ENCODE results near the gene PLA2G4A.
"Not testable (repeated sequence)": the region's sequence is repeated elsewhere in the genome, so short reads cannot be mapped to it uniquely, and the experiment has no call there.

PLA2G4A gene

DNA sequence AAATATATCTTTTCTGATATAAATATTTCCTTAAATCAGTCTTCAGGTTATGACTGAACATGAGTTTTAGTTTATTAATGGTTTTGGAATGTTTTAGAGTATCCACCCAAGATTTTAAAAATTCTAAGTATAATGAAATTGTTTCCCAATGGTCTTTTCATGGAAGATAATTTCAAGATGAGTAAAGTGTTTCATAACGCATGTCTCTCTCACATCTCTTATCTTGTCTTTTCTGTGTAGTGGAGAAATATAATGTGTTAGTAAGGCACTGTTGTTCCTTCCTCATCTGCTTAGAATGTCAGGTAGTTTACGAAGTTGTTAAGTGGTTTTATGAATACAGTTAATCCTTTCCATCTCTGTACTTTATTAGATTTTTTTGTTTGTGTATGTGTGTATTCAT is 49.6 kb downstream of the PLA2G4A start:
- no peak for DNase-seq

DNA sequence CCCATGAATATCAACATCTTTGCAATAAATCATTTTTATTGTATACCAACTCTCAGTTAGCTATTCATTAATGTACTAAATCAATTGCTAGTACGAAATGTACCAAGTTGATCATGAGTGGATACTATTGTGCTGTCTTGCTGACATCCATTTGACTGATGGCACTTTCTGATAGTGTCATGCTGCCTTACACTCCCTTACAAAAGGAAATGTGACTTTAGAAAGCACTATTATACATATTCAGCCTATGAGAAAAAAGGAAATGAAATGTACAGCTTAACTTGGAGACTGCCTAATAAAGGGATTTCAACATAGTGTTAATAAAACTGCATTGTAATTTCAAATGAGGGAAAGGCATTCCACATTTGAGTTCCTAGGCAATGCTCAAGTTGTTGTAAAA is 52.2 kb downstream of the PLA2G4A start:
- no peak for DNase-seq

DNA sequence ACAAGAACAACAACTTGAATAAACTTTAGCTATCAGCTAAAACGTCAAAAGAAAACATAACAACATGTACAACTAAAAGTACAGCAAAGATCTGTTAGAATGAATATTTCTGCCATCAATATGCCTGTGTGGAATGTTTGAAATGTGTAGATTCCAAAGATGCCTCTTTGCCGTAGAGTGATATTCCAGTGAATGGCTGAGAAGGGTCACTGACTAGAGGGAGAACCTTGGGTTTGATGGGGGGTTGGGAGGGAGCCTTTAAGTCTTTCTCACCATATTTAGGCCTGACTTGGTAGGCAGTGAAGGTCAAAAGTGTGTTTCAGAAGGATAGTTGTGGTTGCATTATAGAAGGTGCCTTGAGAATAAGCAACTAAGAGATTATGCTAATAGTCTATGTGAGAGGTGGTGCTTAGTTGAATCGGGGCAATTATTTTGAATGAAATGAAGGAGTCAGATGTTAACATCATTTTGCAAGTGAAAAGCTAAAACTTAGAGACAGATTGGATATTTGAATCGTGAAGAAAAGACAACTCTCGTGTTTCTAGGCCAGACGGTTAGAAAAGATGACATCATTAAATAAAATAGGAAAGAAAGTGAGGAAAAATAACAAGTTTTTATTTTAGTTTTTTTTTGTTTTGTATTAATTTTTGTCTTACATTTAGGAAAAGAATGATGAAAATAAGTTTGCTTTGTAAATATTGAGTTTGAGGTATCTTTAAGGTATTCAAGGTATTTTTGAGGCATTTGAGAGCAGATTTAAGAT is 53.8 kb downstream of the PLA2G4A start:
- no peak for DNase-seq

DNA sequence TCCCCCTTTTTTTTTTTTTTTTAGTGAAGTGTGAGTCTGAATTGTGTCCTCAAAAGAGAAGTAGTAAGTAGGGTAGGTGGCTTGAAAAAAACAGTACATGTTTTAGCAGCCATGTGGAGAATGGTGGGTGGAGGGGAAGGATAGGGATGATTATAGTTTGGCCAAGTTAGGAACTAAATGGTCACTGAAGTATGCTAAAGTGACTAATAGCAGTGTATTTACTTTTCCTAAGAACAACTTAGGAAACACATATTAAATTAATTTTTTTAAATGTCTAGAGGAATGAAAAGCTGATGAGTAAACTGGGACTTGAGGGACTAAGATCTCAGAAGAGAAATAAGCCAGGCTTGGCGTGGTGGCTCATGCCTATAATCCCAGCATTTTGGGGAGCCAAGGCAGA is 55.5 kb downstream of the PLA2G4A start:
- DNase-seq: no peak

DNA sequence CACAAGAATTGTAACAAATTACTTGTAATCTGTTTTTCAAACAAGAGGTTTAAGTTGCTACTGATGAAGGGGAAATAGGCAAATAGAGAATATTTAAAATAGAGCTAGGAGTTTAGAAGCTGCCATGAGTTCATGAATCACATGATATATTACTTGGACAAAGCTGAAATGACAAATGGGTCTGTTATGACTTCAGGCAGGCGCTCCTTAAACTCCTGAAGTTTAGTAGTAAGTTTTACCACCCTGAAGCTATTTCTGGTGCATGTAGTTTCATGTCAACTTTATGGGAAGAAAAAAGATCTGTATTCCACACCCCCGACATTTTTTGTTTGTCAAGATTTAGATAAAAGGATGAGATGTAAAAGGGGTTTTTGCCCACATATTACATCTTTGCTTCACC is 58.5 kb downstream of the PLA2G4A start:
- no peak for DNase-seq

DNA sequence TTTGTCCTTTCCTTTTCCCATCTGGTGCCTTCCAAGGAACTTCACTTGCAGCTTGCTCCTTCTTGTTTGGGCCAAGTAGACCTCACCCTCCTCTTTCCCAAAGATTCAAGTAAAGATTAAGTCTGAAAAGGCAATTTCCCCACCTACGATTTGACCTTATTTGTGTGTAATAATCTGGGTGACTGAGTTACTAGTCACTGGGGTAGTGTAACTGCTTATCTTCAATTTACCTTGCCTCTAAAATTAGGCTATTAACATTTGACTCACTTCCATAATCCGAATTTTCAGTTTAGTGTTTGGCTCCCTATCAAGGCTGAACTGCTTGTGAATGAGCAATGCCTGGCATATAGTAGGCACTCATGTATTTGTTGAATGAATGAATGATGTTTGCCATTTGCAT is 59.6 kb downstream of the PLA2G4A start:
- no peak for DNase-seq

DNA sequence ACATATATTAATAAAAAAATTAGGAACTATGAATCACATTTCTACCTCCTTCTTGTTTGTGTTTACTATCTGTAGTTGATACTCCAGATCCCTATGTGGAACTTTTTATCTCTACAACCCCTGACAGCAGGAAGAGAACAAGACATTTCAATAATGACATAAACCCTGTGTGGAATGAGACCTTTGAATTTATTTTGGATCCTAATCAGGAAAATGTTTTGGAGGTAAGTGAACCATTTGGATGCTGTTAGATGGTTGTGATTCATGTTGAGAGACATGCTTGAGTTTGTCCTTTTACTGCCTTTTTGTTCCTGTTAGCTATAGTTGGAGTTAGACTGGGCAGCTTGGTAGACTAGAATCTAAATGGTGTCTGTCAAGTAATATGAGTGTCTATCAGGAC is 64.2 kb downstream of the PLA2G4A start:
- DNase-seq: no peak

DNA sequence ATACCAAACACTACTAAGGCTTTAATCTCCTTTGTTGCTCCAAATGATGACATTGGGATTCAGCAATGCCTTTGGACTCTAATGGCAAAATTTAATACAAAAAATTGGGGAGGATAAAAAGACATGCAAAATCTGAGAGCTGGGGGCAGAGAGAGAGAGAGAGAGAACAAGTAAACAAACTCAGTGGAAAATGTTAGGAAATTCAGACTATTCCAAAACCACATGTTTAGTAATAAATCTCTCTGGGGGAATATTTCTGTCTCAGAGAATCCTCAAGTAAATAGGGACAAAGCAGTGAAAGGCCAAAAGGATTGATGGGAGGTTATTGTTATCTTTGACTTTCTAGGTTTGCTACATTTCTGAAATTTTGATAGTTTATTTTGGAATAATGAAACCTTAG is 65.7 kb downstream of the PLA2G4A start:
- DNase-seq: no peak

DNA sequence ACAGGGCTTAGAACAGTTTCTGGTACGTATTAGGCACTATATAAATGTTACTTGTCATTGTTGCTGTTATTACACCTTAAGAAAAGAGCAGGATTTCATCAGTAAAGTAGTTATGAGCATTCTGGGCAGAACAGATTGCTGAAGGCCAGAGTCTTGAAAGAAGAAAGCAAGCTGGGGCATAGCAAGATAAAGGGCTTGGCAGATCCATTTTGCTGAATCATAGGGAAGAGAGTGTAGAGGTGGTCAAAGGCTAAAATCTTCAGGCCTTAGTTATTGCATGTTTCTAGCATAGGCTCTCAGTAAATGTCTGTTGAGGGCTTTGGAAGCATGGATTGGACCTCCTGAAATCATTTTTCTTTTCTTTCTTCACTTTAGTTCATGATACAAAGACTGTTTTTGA is 67.5 kb downstream of the PLA2G4A start:
- DNase-seq: no peak

DNA sequence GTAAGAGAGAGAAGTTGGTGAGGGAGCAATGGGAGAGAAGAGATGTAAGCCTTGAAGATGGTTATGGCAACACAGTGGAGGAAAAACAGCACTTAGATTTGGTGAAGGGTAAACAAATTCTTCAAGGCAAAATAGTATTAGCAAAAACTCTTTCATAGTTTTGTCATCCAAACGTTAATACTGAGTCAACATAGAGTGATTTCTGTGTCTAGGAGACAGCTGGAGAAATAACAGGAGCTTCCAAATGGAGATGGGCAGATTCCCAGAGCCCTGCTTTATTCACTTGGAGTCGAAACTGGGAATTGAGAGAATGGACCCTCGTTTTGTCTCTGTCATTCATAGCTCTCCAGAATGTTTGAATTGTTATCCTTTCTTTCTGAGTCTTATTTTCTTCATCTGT is 68.3 kb downstream of the PLA2G4A start:
- no peak for DNase-seq

DNA sequence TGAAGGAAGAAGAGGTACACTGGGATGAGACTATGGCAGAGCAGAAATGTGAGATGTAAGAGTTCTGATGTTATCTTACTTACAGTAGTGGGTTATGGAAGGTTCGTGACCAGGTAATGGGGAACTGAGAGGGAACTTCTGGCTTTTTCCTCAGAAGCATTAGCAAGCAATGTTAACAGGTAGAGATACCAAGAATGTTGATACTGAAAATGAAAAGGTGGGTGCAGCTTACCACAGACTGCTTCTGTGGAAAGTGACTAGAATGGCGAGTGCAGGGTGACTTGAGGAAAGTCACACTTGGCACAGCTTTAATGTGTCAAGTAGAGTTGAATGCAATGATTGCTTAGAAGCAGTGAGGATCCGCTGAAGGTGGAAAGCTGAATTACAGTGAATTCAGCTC is 70.8 kb downstream of the PLA2G4A start:
- no peak for DNase-seq

DNA sequence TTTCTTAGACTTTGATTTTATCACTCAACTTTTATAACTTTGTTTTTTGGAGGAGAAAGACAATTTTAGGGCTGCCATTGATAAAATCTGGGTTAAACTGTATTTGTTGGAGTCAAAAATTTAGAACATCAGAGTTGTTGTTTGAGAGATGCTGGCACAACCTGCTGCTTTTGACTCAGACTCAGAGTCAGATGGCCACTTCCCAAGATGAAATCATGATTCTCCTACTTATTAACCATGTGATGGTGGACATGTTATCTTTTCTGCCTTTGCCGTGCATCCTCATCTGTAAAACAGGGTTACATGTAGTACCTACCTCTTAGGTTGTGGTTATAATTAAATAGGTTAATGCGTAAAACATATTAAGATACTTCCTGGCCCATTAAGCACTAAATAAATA is 71.2 kb downstream of the PLA2G4A start:
- no peak for DNase-seq

DNA sequence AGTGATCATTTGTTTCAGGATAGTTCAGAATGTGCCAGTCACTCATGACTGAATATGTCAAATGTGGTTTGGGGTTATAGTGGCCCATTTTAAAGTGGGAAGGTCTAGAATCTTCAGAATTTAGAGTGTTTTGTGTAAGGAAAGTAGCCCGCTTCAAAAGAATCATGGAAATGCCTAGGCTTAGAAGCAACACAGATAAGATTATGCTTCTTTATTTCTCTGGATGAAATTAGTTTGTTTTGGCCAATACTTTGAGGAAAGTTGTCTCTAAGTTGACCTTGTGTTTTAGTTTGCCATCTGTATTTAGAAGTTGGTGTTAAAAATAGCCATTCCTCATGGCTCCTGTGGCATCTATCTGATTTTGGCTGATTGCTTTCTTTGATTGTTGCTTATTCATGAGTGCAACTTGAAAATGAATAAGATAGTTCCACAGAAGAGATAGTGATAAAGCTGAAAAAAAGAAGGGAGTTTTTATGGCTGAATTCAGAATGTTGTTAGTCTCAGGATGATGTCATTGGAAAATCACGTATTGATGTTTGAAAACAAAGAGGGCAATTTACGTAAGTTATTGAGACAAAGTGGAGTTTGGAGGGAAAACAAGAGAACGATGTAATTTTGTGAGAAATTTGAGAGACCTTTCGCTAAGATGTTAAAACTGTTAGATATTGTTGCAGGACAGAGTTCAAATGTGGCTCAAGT is 71.9 kb downstream of the PLA2G4A start:
- no peak for DNase-seq

DNA sequence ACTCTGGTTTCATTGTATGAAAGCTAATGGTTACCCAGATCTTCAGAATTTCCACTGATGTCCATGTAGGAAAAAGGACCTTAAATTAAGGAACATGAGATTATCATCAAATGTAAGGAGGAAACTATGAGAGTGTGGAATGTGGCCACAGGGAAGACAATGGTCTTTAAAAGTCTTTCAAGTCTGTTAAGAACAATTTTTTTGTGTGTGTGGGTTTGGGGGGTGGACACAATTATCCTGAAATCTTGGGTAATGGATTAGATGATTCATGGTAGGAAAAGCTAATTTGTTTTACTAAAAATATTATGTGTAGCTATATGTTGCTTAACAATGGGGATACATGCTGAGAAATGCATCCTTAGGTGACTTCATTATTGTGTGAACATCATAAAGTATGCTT is 72.9 kb downstream of the PLA2G4A start:
- no peak for DNase-seq

DNA sequence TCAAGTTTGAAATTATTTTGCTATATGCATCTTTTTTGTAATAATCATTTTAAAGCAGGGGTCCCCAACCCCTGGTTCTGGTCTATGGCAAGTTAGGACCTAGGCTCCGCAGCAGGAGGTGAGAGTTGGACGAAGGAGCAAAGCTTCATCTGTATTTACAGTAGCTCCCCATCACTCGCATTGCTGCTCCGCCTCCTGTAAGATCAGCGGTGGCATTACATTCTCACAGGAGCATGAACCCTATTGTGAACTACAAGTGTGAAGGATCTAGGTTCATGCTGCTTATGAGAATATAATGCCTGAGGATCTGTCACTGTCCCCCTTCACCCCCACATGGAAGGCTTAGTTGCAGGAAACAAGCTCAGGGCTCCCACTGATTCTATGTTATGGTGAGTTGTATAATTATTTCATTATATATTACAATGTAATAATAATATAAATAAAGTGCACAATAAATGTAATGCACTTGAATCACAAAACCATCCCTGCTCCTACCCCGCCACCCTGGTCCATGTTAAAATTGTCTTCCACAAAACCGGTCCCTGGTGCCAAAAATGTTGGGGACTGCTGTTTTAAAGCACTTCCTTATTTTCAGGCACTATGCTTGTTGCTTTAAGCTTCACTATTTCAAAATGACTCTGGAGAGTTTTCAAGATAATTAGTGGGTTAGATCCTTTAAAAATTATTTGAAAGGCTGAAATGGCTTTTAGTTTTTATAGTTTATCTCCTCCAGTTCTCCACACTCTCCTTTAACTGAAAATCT is 74.8 kb downstream of the PLA2G4A start:
- DNase-seq: no peak

DNA sequence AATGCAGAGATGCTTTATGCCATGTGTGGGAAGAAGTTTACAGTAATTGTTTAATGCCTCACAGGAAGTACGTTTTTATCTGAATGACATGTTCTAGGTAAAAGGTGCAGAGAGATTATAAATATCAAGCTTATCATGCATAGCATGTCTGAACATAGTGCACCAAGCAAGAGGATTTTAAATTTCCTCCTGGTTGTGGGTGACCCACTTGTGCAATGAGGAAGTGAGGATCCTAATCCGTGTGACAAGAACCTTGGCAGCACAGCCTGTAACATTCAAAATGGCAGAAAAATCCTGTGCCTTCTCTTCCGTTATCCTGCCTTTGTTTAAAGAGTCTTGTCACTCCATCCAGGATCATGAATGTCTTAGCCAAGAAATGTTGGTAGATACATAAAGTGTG is 75.6 kb downstream of the PLA2G4A start:
- no peak for DNase-seq

DNA sequence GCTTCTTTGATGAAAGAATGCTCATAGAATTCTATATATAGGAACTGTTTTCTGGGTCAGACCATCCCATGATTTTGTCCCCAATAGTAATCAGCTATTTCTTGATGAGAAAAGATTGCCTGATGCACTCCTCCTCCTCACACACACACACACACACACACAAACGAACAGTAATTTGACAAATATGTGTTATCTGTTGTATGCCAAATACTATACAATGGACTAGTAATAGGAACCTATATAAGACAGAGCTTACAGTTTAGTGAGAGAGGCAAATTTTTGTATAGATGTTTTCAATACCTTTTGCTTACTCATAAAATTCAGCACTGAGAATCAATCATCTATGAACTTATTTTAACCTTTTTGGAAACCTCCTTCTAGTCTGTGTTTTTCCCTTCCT is 76.8 kb downstream of the PLA2G4A start:
- no peak for DNase-seq

DNA sequence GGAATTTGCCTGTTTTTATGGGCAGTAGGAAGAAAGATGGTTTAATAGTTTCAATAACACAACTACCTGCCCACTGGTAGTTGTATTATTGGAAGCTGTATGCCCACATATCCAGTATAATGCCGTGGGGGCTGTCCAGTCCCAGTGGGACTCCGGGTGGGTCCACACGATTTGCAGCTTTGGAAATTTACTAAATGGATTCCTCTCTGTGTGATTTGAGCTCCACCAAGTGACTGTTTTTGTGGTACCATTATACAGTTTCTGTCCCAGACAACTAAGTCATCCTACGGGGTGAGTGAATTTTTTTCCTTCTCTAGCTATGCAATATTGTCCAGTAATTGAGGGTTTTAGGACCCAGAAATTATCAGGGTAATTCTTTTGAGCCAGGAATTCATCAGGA is 86.8 kb downstream of the PLA2G4A start:
- no peak for DNase-seq

DNA sequence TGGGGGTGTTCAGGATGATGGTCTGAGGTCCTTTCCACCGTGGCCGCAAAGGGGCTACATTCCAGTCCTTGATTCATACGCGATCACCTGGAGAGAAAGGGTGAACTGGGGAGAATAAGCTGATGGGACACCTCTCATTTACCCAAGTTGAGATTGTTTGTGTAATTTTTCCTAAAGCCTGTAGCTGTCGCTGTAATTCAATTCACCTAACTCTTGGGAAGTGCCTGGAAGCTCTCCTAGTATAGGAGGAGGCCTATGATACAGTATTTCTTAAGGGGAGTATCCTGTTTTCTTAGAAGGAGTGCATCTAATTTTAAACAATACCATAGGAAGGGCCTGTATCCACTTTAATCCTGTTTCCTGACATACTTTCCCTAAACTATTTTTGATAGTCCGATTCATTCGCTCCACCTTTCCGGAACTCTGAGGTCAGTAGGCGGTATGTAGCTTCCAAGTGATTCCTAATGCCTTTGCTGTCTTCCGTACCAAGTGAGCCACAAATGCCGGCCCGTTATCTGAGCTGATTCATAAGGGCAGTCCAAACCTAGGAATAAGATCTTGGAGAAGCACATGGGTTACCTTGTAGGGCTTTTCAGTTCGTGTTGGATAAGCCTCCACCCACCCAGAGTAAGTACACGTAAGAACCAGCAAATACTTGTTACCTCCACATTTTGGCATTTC is 88.5 kb downstream of the PLA2G4A start:
- DNase-seq: not testable (repeated sequence)

DNA sequence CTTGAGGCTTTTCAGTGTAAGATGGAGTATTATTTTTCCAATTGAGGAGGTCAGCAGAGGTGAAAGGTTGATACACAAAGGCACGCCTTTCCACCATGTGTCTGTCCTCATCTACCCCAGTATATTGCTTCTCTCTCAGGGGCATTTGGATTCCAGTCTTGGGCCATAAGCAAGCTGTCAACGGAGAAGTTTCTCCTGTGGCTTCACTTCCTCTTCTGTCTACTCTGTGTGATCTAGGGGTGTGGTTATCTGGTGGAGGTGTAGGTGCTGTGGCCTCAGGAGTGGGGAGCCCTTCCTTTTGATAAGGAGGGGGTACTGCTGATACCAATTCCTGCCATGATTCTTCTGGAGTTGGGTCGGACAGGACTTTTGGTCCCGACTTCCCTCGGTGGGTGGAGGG is 92.6 kb downstream of the PLA2G4A start:
- DNase-seq: not testable (repeated sequence)

DNA sequence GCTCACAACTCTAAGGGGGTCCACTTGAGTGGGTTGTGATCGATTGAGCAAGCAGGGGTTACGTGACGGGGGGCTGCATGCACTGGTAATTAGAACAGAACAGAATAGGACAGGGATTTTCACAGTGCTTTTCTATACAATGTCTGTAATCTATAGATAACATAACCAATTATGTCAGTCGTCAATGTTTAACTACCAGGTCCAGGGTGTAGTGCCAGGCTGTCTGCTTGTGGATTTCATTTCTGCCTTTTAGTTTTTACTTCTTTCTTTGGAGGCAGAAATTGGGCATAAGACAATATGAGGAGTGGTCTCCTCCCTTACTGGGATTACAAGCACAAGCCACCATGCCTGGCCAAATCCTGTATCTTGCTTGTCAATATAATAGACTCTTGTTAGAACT is 94.1 kb downstream of the PLA2G4A start:
- DNase-seq: not testable (repeated sequence)

DNA sequence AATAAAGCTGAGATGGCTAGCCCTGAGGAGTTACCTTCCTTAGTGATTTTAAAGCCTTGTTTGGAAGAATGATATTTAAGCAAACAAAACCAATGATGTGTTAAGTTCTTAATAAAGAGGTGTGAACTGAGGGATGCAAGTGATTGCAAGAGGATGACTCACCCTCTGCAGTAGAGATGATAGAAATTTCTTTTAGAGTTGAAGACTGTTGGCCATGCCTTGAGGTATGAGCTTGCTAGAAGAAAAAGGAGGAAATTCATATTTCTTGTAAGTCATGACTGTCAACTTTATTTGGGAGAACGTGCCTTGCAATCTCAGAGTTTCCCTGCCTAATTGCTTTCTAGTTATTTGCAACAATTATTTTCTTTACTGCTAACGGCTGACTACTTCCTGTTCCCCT is 94.7 kb downstream of the PLA2G4A start:
- DNase-seq: no peak

DNA sequence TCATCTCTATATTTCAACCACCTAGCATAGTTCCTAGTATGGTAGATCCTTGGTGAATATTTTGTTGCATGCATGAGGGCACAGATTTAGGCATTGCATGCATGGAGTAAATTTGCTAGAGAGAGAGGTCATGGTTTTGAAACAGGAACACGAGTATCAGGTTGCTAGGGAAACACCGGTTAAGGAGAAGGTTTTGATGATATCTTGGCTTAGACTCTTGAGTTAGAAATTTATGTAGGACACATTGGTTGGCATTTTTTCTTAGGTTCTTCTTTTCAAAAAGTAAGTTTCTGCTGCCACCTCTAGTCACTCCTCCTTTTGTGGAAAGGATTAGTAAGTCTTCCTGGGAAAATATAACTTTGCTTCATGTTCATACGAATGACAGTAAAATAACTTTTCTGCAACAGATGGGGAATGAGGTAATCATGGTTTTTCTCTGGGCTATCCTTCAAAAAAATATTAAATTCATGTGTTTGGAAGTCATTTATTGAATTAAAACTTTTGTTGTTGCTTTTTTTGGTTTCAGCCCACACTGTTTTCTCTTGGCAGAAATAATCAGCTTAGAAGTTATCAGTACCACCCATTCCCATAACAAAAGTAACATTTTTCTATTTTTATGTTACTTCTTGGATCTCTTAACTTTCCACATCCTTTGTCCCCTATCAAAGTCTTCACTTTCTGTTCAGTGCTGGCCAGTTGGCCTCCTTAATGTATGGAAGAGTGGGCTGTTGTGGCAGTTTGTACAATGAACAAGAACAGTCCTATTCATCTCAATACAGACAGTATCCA is 97.3 kb downstream of the PLA2G4A start:
- DNase-seq: no peak
